ENCODE data around the gene MUSK.

MUSK gene

DNA sequence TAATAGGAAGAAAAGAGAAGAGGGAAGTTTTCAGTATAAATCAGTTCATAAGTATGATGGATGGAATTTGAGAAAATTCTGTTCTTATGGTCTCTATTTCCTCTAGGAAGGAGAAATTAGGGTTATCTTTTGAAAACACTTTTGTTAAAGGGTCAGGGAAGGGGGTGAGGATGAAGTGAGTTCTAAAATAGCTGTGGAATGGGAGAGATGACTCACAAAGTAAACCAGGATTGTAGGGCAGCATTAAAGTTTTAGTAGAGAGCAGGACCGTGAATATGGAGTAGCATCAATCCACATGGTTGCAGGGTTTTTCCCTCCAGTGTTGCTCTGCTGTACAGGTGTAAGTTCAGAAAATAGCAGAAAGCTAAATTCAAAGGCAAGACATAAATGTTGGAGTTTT, 32.4 kb downstream of the MUSK start:
- no peak for DNase-seq

DNA sequence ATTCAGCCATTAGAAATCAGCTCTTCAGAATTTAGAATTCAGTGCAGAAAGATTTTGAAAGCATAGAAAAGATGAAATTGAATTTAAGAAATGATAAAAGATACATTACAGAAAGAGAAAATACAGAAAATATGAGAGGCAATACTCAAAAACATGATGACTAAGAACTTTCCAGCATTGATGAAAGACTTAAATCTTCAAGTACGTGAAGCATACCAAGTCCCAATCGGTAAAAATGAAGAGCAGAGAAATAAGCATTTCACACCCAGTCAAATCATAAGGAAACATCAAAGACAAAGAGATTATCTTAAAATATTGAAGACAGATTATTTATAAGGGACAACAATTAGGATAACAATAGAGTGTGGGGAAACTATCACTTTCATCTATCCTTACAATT, 35.1 kb downstream of the MUSK start:
- no peak for DNase-seq

DNA sequence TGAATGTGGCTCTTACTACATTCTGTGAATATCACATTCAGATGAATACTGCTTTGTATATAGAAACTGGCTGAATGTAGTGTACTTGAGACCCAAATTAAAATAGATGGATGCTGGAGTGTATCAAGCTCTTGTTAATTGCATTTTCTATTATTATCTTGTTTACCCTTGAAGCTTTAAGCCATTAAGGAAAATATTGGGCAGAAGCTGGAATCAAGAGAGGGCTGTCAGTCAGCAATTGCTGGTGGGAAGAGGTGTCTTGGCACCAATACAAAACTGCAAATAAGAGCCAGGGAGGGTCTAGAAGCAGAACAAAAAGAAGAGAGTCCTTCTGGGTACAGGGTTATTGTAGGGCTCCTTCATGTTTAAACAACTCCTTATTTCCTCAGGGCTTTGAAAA, 38.8 kb downstream of the MUSK start:
- no peak for DNase-seq

DNA sequence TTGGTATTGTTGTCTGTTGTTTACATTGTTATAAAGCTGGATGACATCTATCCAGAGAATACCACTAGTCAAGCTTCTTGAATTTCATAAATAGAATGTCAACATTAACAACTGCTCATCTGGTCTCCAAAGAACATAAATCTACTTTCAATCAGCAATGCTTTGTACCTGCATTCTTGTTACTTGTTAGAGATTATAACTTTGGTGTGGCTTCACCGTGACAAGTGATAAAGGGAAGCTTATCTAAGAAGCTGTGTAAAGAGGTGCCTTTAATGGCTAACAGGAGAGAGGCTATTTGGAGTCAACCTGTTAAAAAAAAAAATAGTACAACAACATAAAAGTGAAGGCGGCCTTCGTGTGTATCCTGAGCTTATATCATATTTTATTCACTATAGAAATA, 41.8 kb downstream of the MUSK start:
- no peak for DNase-seq

DNA sequence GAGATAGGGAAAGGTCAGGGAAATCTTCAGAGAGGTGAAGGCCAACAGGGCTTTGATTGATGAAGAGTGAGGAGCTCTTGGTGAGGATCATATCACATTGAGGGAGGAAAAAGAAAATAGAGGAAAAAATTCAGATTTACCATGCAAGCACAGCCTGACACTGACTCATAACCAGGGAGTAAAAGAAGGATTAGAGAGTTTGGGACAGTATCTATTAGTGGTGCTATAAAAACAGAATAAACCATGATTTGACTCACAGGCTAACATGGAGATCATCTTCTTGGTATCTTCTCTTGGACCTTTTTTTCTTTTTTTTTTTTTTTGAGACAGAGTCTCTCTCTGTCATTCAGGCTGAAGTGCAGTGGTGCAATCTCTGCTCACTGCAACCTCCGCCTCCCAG, 44.4 kb downstream of the MUSK start:
- no peak for DNase-seq

DNA sequence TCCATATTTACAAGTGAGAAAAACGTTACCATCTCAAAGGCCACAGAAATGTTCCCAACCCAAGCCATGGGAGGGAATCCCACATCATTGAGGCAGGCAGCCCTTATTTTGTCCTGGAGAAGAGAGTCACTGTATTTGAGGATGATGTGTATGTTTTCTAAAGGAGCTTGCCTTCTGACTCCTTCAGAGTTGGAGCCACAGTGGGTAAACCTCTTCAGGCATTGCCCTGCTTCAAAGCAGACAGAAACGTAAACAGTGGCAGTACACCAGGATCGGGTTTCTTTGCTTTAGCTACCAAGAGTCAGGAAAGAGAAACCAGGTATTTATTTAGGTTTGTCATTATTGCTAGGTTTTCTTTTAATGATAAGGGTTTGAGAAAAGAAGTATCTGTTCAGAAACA, 45.7 kb downstream of the MUSK start:
- no peak for DNase-seq

DNA sequence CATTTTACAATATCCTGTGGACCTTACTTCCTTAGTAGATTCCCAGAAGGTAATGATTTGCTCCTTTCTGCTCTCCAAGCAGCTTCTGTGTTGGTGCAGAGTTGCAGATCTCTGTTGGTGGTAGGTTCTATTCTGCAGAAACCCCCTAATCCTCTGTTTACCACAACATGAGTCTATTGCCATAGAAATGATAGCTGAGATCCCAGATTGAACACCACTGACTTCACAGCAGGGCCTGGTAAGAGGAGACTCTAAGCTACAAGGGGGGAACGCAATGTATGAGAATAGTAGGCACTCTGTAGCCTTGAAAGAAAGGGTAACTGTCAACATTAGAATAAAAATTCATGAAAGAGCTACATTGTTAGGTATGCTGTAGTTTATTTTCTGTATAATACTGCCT, 59.5 kb downstream of the MUSK start:
- no peak for DNase-seq

DNA sequence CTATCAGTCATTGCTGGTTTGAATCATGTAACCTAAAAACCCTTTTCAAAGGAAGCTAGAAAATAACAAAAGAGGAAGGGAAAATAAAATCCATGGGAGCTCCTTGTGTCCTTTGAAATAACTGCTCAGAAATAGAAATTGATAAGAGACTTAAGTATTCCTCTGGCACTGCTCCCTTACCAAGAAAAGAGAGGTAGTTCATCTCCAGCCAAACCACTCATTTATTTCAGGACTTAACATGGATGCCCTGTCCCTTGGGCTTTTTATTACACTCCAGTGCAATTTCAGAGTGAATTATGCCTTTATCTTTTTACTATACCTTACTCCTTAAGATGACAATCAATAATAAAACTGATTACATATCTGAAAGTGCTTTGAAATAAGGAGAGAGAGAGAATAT, 61.0 kb downstream of the MUSK start:
- no peak for DNase-seq

DNA sequence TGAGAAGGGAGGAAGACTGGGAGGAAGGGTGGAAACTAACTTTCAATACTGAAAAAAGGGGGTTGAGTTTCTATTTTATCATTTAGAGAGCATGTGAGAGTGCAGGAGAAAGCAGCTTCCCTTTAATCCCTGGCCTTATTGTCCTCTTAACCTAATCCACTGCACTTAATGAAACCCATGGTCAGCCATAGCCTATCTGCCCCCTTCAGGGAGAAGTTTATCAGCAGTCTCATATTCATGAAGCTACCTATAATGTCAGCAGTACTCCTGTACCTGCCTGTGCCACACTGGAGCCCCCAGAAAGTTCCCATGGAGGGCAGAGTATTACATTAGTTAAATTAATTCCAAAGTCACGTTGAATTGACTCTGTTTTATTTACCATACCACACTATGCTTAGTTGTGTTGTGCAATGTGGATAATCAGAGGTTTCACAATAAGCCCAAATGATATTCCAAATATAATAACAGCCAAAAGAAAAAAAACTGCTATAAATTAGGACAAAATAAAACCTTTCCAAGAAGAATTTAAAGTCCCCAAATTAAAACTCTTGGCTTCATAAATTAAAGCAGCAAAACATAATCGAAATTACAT, 62.9 kb downstream of the MUSK start:
- DNase-seq, result no peak

DNA sequence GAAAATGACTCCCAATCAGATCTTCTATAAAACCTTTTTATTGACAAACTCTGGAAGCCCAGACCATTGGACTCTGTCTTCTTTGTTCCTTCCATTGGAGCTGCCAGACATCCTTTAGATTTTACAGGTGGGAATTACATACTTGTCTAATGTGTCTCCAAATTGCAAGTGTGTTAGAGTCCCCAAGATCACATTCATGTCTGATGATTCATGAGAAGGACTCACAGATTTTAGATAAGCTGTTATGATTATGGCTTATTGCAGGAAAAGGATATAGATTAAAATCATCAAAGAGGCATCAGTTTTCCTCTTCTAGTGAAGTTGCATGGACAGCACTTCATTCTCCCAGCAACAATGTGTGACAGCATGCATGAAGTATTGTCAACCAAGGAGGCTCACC, 70.4 kb downstream of the MUSK start:
- DNase-seq, result no peak

DNA sequence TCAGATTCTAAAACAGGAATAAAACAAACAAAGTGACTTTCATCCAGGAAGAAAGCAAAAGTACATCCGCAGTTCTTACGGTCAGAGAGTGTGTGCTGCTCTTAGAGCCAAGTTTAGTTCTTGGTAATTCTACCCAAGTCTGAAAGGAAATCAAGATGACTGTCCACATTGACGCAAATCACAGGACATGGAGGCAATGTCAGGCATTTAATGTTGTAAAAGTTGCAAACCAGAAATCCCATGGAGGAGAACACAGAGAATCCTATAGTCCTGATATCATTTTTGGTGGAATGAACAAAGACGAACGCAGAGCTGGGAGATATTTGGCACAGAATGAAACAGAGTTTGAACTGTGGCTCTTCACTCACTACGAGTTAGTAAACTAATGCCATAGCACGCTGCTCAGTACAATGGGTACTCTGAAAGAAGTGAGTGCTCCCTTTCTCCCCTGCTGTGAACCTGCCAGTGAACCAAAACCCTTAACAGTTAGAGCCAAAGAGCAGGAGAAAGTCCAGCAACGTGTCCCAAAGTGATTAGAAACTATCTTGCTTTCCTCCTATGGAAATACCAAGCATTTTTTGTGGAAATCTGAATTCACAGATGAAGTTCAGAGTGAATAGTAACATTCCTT, 74.3 kb downstream of the MUSK start:
- DNase-seq, result no peak

DNA sequence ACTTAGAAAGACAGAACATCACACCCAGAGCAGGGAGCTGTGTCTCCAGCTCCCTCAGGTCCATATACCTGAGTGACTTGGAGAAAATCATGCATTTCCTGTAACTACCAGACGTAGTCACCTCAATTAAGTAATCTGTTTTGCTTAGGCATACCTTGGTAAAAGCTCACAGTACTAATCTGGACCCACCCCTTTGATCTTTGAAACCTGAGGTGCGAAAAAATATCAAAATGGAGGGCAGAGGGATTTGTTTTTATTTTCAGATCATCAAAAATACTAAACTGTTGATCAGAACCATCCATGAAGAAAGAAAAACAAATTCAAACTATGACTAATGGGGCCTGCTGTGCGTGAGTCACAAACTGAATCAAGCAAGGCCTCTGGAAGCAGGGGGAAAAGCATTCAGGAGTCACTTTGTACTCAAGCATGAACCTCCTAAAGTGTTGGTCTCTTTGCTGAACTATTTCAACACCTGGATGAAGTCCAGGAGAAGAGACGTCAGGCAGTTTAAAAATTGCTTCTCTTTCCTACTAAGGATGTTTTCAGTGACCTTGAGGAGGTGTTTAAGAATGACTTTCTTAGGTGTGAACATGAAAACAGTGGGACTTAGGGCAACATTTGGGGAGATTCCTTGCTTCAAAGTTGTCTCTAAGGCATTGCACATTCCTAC, 76.3 kb downstream of the MUSK start:
- peak; percentile 13 for DNase-seq

DNA sequence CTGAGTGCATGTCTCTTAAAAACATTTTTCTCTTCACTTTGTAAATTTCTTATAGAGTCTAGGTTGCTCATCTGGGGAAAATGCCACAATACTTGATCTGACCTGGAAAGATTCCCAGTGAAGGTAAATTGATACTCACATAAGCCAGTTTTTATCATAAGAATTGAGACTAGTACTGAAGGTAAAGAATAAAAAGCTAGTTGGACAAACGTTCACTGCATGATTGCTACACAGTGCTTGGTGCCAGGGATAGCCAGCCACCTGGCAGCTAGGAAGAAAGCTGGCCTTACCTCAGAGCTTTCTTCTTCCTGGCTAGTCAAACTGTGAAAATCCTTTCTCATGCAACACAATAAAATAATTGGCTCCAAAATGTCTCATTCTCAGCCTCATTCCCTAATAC, 77.1 kb downstream of the MUSK start:
- no peak for DNase-seq

DNA sequence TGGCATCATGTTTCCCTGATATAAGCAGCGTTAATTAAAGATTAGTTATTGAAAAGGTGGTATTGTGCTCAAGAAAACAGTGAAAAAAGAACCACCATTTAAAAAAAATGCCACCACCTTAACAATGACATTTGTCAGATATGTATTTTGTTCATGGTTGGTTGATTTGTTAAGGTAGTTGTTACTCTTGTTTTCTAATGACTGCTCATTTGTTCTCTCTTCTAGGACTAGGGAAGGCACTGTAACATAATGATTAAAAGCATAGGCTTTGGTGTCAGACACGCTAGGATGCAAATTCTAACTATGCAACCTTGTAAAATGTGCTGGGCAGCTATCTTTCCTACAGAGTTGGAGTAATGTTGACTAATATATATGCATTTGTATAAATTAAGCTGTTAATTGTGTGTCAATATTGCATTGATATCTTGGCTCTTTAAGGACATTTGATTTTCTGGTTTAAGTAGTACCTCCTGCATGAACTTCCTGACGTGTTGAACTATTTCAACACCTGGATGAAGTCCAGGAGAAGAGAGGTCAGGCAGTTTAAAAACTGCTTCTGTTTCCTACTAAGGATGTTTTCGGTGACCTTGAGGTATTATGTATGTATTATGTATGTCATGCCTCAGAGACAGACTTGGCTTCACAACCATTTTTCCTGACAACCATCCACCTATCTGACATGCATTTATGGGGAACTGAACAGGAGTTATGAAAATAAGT, 77.8 kb downstream of the MUSK start:
- no peak for DNase-seq

DNA sequence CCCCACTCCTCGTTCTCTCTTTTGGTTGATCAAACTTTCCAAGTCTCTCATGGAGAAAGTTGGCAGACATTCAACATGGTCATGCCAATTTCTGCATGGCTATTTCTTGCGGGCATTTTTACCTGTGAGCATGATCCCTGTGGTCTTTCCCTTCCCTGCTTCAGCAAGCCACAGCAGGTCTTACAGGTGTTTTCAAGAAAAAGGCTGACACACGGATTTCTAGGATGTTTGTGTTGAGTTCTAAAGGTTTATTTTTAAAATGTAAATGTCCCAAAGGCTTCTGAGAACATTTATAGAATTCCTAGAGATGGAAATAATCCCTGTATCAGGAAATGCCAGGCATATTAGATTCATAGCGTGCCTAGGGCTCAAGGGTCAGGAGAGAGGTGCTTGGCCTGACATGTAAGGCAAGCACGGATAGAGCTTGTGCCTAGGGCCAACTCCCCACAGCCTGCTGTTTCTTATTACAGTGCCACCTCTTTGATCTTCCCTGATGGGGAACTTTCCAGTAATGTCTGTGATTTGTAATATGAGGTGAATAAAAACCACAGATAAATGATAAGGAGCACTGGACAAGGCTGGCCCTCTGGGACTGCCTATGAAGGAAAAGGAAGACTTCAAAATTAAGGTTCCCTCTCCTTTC, 79.8 kb downstream of the MUSK start:
- no peak for DNase-seq

DNA sequence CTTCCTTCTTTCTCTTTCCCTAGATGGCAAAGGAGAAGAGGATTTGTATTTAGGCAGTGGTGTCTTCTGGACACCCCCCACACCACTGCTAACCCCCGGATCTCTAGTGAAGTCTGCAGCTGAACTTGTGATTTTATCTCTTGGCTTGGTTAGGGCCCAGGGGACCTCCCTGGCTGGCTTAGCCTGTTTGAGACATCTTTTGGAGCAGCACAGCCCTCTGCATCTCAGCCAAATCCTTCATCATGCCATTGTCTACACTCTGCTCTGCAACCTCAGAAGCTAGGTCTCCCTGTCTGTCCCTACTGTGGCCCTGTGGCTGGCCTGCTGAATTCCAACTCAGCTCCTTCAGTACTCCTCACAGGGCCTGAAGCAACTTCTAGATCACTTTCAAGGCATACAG, 81.7 kb downstream of the MUSK start:
- no peak for DNase-seq

DNA sequence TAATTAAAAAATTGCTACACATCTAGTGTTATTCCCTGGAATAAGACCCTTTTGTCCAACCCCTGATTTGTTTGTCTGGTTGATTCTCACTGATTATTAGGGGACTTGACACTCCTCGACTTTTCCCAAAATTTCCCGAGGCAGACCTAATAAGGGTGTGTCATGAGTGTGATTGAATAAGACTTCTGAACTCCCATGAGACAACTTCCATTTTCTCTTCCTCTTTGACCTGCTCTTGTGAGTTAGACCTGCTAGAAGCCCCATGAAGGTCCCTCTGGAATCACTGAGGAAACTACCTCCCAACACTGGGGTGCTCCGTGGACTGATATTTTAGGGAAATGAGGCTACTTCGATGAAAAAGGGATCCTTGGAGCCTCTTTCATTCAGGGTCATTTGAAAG, 83.4 kb downstream of the MUSK start:
- no peak for DNase-seq

DNA sequence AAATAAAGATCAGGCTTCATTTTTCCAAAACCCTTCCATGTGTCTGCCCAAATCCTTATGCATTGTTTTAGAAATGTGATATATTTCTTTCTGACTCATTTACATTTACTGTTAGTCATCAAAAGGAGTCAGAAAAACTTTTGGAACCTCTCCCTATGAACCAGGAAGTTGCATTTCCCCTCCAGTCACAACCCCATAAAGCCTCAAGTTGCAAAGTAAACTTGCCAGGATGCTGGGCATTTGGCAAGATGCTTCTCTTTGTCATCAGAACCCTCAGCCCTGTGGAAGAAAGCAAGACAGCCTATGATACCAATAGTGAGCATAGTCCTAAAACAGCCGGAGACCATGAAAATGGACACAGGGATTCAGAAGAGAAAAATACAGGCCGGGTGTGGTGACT, 84.2 kb downstream of the MUSK start:
- no peak for DNase-seq

DNA sequence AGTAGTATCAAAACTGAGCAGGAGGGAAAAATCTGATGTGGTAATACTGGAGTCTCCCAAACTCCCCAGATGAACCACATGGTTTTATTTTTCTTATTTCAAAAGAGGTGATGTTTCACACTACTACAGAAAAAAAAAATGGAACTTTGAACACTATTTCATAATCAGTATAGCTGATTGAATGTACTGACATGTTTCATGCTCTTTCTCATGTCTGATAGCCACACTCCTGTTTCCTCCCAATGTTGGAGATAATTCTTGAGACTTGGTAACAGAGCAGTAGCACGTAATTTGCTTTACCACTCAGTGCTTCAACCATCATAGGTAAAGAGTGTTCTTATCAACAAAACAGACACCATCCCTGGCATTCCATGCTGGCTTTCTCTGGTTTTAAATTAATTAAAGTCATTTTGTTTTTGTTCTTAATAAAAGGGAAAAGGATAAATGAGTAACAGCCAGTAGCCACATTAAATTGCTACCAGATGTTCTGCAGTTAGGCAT, 85.2 kb downstream of the MUSK start:
- no peak for DNase-seq

DNA sequence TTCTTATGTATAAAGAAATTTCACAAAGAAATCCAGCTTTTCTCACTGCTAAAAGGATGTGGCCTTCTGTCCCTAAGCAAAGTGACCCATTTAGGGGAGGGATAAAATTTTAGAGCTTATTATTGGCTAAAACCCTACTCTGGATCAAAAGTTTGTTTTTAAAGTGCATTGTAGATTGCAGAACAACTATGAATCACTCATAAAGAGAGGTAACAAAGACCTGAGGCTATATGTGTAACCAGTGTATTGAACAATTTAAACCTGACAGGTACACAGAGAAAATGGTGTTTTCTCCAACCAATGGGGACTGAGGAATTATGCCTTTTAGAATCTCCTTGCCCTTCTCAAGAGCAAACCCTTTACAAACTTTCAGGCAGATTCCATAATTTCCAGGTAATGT, 86.6 kb downstream of the MUSK start:
- no peak for DNase-seq

DNA sequence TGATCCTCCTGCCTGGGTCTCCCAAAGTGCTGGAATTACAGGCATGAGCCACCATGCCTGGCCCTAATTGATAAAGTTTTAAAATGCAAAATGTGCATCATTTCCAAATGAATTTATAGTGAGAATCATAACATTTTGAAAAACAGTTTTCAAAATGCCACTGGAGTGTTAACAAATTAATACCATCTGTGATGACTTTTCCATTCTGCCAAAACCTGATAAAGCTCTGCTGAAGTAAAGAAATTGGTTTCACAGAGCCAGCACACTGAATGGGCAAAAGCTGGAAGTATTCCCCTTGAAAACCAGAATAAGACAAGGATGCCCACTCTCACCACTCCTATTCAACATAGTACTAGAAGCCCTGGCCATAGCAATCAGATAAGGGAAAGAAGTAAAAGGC, 89.6 kb downstream of the MUSK start:
- no peak for DNase-seq

DNA sequence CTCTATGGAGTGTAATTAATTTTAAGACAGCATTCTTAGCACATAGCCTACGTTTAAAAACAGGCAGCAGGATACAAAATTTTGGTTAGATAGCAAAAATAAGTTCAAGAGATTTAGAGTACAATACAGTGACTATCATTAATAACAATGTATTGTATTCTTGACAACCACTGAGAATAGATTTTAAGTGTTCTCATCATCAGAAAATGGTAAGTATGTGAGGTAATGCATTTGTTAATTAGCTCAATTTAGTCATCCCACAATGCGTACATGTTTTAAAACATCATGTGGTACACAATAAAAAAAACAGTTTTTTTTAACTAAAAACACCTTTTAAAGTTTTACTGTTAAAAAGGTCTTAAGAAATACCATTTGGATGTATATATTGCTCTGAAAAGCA, 94.2 kb downstream of the MUSK start:
- no peak for DNase-seq

DNA sequence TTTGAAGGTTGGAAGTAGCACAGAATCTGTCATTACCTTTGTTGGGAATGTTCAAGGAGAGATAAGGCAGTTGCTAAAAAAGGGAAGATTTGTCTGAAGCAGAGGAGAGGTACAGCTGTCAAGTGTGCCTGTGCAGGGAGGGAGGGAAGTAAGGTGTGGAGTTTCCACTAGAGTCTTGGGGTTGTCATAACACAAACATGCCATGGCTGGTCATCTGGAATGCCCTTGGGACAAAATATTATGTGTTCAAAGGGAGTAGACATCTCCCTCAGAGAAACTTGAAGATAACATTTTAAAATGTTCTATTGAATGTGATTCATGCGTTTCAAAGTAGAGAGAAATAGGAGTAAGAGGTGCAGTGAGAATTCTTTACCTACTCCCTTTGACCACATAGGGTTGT, 95.0 kb downstream of the MUSK start:
- DNase-seq, result no peak

DNA sequence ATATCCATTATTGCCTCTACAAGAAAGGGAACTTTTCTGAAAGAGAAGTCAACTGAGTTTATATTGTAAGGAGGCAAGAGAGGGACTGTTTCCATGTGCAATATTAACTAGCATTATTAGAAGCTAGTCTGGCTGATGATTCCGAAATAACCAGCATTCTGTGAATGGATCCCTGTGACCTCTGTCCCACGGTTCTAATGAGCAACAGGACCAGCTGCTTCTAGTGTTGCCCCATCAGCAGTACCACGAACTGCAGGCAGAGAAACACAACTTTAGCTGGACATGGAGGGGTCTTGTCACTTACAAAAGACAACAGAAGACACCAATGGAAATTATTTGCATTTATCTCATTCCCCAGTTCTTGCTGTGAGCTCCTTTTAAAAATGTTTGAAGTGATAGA, 95.4 kb downstream of the MUSK start:
- DNase-seq, result no peak
